Caco-2 (cell line): ENCODE measurements around the gene TRIM52. TPM values are rescaled to one million over a fixed set of nuclear protein-coding genes. Genes with fewer than 3 reads are reported as not detected.

Experiments used
- BruUV-seq: library from RNA; stranded (reverse); fragments of 400-500 nt; replicated peaks from 2 replicates; lab custom pipeline; 2021; lab: Mats Ljungman, UMichigan
- CTCF ChIA-PET: fragments of 300-600 bp; sonication (Branson Sonifier 250); formaldehyde crosslinking; loops from one replicate; lab custom pipeline; 2022; ENCODE audit warnings: antibody characterized with exemption; lab: Charles Lee
- POLR2A ChIA-PET: fragments of 300-600 bp; sonication (Branson Sonifier 250); formaldehyde crosslinking; loops from one replicate; lab custom pipeline; 2022; ENCODE audit warnings: antibody characterized with exemption; lab: Charles Lee
- DNase-seq, 2 experiments: peaks; one replicate each; pipeline versions ENCODE4 v3.0.0 to v3.0.0-alpha.2; 2020 to 2022
- H3K27me3 ChIP-seq: replicated peaks from 2 replicates; pipeline ENCODE4 v1.6.0; 2011; ENCODE audit warnings: low read length; ENCODE audit not compliant: control insufficient read depth, insufficient read depth
- H3K36me3 ChIP-seq: 2 replicates; pipeline ENCODE4 v1.5.1; 2011; ENCODE audit warnings: low read length; ENCODE audit not compliant: control insufficient read depth, insufficient read depth
- H3K4me1 ChIP-seq: fragments of 250-450 bp; sonication (Bioruptor Pico); 2 replicates; pipeline ENCODE4 v1.5.1; 2020; ENCODE audit warnings: mild to moderate bottlenecking
- H3K4me3 ChIP-seq: 2 replicates; pipeline ENCODE4 v1.5.1; 2011; ENCODE audit warnings: low read depth, mild to moderate bottlenecking, control low read depth, low read length
- H3K9me3 ChIP-seq: fragments of 250-450 bp; sonication (Bioruptor Pico); 2 replicates; pipeline ENCODE4 v1.5.1; 2020; ENCODE audit warnings: mild to moderate bottlenecking, moderate library complexity
- H3K27ac Mint-ChIP-seq: one replicate; pipeline ENCODE4 v1.8.0; 2022; ENCODE audit warnings: mixed read lengths; ENCODE audit not compliant: unreplicated experiment
- H3K27me3 Mint-ChIP-seq: one replicate; pipeline ENCODE4 v1.8.0; 2022; ENCODE audit warnings: mixed read lengths; ENCODE audit not compliant: insufficient read depth, unreplicated experiment
- H3K36me3 Mint-ChIP-seq: one replicate; pipeline ENCODE4 v1.8.0; 2022; ENCODE audit warnings: mild to moderate bottlenecking, mixed read lengths; ENCODE audit not compliant: insufficient read depth, unreplicated experiment
- H3K4me1 Mint-ChIP-seq: one replicate; pipeline ENCODE4 v1.8.0; 2022; ENCODE audit warnings: low read depth, mixed read lengths; ENCODE audit not compliant: unreplicated experiment
- H3K4me3 Mint-ChIP-seq: one replicate; pipeline ENCODE4 v1.8.0; 2022; ENCODE audit warnings: mild to moderate bottlenecking, moderate library complexity, mixed read lengths; ENCODE audit not compliant: unreplicated experiment
- H3K9me3 Mint-ChIP-seq: one replicate; pipeline ENCODE4 v1.8.0; 2022; ENCODE audit warnings: mixed read lengths; ENCODE audit not compliant: unreplicated experiment
- CTCF ChIP-seq, 2 experiments: fragments of 200-600 bp in 1 of 2; IDR thresholded peaks; 1 replicate in 1 of 2; 2 replicates in 1 of 2; pipeline versions ENCODE4 v1.5.1 to v1.8.0; 2011 to 2022; ENCODE audit warnings: antibody characterized with exemption in 1 of 2, control low read depth in 1 of 2, inconsistent platforms in 1 of 2, low read depth in 1 of 2, low read length in 1 of 2, mild to moderate bottlenecking in 1 of 2, moderate library complexity in 1 of 2; ENCODE audit not compliant: insufficient read depth in 1 of 2, severe bottlenecking in 1 of 2, unreplicated experiment in 1 of 2
- intact Hi-C: fragments of 100-400 bp; cut with micrococcal nuclease; formaldehyde crosslinking; loops from one replicate; pipeline ENCODE4 v1.10.0; 2022; ENCODE audit not compliant: unreplicated experiment
- total RNA-seq: library from RNA; stranded (reverse); gene quantifications from 2 replicates; pipeline ENCODE4 v1.2.3, GENCODE V29; 2022

TRIM52 gene
- total RNA-seq, 1 experiment from 2014 or later: 11.9 TPM

GRCh38 chr5:181255836-181256578, 4.9 kb downstream of the TRIM52 start:
- H3K4me3 Mint-ChIP-seq: no peak overlapping the region
- H3K9me3 Mint-ChIP-seq: no peaks in the 10 kb centered on the region
- no peak overlapping the region for H3K4me3 ChIP-seq
- H3K9me3 ChIP-seq: no peaks in the 10 kb centered on the region
- H3K27ac Mint-ChIP-seq: no peak overlapping the region
- peaks cover 11% of the 10 kb centered on the region; the same call in 1 of the 2 replicates for H3K4me1 ChIP-seq
- BruUV-seq: no TSS peak
- H3K36me3 ChIP-seq: peaks cover 1% of the 10 kb centered on the region
- intact Hi-C loops: no loop called here
- H3K27me3 Mint-ChIP-seq: no peaks in the 10 kb centered on the region
- DNase-seq: no peak
- CTCF ChIA-PET: no interaction called here
- H3K27me3 ChIP-seq: no peaks in the 10 kb centered on the region
- peaks cover 71% of the 10 kb centered on the region for H3K36me3 Mint-ChIP-seq
- no peak for TF ChIP-seq CTCF (IDR thresholded peaks at IDR 0.05; ENCODE audit: insufficient read depth in 1 of 2, low read depth in 1 of 2, low read length in 1 of 2, severe bottlenecking in 1 of 2, unreplicated experiment in 1 of 2)
- POLR2A ChIA-PET: interaction anchor here (0.8 kb wide), 1 partner anchor 12 kb away, joined by 3 read pairs; the partner anchor contains the start of gene RACK1
- H3K4me1 Mint-ChIP-seq: peaks cover 10% of the 10 kb centered on the region

GRCh38 chr5:181255276-181255675, 5.7 kb downstream of the TRIM52 start:
- no peak for DNase-seq
- ChIA-PET CTCF (no interaction called here), POLR2A (interaction anchor here (0.7 to 0.8 kb wide), 2 partner anchors 11 to 48 kb away, joined by 3 read pairs; partner anchors contain the start of gene RACK1)
- H3K9me3 Mint-ChIP-seq: no peaks in the 10 kb centered on the region
- H3K4me1 Mint-ChIP-seq: peaks cover 10% of the 10 kb centered on the region
- BruUV-seq: no TSS peak
- no peak overlapping the region for H3K27ac Mint-ChIP-seq
- Histone ChIP-seq H3K27me3 (no peaks in the 10 kb centered on the region), H3K9me3 (no peaks in the 10 kb centered on the region), H3K36me3 (peaks cover 1% of the 10 kb centered on the region), H3K4me1 (peaks cover 11% of the 10 kb centered on the region; the same call in 1 of the 2 replicates), H3K4me3 (no peak overlapping the region)
- TF ChIP-seq CTCF (IDR thresholded peaks at IDR 0.05; ENCODE audit: insufficient read depth in 1 of 2, low read depth in 1 of 2, low read length in 1 of 2, severe bottlenecking in 1 of 2, unreplicated experiment in 1 of 2): no peak
- H3K36me3 Mint-ChIP-seq: peaks cover 71% of the 10 kb centered on the region
- no peak overlapping the region for H3K4me3 Mint-ChIP-seq
- intact Hi-C loops: no loop called here
- H3K27me3 Mint-ChIP-seq: no peaks in the 10 kb centered on the region

GRCh38 chr5:181248277-181248676, 12.7 kb downstream of the TRIM52 start:
- ChIA-PET CTCF (no interaction called here), POLR2A (no interaction called here)
- peak overlapping the region; percentile 100 for H3K27ac Mint-ChIP-seq
- BruUV-seq: no TSS peak
- TF ChIP-seq CTCF (IDR thresholded peaks at IDR 0.05; ENCODE audit: insufficient read depth in 1 of 2, low read depth in 1 of 2, low read length in 1 of 2, severe bottlenecking in 1 of 2, unreplicated experiment in 1 of 2): no peak
- peaks cover 19% of the 10 kb centered on the region for H3K4me1 Mint-ChIP-seq
- DNase-seq: no peak
- Histone ChIP-seq H3K36me3 (no peaks in the 10 kb centered on the region; the same call in 1 of the 2 replicates), H3K9me3 (no peaks in the 10 kb centered on the region), H3K4me3 (peak overlapping the region; percentile 83), H3K27me3 (no peaks in the 10 kb centered on the region), H3K4me1 (peaks cover 18% of the 10 kb centered on the region)
- intact Hi-C loops: no loop called here
- peak overlapping the region; percentile 97 for H3K4me3 Mint-ChIP-seq
- H3K9me3 Mint-ChIP-seq: no peaks in the 10 kb centered on the region
- no peaks in the 10 kb centered on the region for H3K27me3 Mint-ChIP-seq
- H3K36me3 Mint-ChIP-seq: peaks cover 80% of the 10 kb centered on the region
